Suppressor macrophage (primary cell): Measurements from ENCODE around the gene TRPM3.

ENCODE experiments used
- DNase-seq, 4 experiments: peaks; one replicate each; pipeline ENCODE4 v3.0.0-alpha.2; 2020 to 2022

The TRPM3 gene

DNA sequence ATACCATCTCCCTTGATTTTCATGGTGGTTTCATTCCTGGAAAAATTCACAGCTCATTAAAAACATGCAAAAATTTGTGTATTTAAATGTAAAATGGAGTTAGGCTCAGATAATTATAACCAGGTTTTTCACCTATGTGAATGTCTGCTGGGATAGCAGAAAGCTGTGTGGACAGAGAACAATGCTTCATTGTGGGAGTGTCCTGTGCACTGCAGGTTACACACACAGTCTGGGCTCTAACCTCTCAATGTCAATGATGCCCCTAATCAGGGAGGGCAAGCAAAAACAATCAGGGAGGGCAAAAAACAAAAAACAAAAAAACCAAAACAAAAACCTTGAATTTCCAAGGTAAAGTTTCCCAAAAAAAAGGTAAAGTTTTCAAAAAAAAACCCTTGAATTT is 548.1 kb downstream of the TRPM3 start:
- no peak for DNase-seq

DNA sequence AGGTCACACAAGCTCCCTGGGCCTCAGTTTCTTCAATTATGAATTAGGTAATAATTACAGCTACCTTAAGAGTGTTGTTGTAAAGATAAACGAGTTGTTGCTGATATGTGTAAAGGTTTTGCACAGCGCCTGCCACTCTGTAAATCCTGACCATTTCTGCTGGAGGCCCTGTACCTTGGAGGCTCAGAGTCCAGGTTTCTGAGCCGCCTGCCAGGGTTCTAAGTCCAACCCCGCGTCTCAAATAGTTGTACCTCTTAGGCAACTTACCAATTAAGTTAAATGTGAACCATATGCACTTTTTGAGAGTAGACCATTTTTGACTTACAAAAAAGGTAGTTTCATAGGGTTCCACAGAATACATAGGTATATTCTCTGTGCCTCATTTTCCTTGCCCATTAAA is 550.2 kb downstream of the TRPM3 start:
- no peak for DNase-seq

DNA sequence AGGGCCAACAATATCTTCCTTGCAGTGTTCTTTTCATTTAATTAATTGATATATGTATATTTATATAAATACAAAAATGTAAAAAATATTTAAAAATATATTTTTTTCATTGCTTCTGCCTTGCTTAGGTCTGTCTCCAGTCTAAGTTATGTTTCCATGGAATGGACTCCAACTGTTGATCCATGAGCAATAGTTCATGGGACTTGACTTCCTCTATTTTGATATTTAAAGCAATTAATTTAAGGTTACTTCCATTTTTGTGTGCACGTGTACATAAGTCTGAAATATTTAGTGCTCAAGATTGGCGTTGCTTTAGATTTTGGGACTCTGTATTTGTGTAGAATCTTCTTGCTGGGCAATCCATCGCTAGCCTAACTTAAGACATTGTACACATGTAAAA is 551.6 kb downstream of the TRPM3 start:
- DNase-seq, result peak in 2 of 4 experiments; percentile 63 to 78

DNA sequence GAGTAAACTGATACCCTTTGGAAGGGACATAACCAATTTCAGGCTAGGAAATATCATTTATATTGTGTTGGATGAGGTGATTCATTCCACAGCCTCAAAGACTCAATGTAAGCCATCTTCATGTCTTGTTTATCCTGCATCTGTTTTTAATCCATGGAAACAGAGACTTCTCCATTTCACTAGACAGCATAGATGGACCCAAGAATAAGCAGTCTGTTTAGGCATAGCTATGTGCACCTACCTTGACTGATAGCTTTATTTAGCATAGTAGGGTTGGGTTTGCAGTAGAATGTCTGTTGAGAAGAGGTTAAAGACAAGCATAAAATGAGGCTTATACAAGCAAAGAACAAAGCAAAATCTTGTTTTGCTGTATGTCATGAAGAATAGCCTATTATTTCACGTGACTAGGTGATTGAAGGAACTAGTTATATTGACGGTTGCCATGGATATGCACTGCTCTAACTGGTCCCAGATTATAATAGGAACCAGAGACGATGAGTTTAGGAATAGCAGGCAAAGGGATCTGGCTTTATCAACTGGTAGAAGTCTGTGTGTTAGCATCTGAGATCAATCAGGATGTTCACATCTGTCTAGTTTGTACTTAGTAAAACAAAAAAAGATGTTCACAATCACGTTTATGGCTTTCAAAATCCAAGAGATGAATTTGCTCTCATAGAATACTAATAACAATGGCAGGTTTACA is 552.2 kb downstream of the TRPM3 start:
- DNase-seq, result peak in 2 of 4 experiments; percentile 62 to 84

DNA sequence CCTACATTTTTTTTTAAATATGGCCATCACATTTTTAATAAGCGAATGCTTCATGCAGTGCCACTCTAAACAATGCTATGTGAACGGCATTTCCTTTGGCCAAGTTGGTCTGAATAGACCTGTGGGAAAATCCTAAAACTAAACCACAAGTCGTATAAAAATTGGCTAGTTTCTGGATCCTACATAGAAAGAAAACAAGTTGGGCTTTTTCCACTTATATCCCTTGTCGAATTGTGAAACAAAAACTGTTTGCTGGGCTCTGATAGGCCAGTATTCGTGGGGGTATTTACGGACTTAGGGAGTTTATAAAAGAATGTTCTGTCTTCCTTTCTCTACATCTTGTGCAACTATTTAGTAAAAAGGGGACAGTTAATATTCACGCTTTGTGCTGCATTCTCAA is 553.9 kb downstream of the TRPM3 start:
- no peak for DNase-seq

DNA sequence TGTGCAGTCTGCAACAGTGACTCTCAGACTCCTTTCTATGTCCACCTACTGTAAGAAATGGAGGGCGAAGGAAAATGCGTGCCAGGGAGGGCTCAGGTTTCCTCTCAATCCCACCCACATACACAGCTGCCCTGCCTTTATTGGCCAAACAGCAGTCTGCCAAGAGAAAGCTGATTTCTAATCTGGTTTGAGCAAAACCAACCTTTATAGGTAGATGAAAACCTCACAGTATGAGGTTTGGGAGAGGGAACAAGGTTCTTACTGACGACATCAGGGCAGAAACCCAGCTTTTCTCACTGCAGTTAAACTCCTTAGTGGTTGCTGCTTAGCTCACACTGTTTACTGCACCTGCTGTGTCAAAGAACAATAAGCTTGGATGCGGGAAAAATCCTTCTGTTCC is 554.7 kb downstream of the TRPM3 start:
- no peak for DNase-seq

DNA sequence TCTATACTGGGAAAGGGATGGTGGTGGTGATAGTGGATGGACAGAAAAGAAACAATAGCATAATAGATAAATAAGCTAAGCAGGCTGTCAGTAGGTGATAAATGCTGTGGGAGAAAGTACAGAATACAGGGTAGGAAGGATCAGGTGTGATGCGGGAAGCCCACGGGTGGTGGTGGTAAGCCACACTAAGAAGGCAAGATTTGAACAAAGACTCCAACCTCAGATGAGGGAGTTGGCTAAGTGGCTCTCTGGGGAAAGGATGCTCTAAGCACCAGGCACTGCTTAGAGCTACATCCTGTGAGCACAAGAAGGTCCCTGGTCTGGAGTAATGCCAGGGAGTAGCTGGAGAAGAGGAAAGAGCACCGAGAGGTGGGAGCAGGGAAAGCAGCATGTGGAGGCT is 555.4 kb downstream of the TRPM3 start:
- DNase-seq, result no peak

DNA sequence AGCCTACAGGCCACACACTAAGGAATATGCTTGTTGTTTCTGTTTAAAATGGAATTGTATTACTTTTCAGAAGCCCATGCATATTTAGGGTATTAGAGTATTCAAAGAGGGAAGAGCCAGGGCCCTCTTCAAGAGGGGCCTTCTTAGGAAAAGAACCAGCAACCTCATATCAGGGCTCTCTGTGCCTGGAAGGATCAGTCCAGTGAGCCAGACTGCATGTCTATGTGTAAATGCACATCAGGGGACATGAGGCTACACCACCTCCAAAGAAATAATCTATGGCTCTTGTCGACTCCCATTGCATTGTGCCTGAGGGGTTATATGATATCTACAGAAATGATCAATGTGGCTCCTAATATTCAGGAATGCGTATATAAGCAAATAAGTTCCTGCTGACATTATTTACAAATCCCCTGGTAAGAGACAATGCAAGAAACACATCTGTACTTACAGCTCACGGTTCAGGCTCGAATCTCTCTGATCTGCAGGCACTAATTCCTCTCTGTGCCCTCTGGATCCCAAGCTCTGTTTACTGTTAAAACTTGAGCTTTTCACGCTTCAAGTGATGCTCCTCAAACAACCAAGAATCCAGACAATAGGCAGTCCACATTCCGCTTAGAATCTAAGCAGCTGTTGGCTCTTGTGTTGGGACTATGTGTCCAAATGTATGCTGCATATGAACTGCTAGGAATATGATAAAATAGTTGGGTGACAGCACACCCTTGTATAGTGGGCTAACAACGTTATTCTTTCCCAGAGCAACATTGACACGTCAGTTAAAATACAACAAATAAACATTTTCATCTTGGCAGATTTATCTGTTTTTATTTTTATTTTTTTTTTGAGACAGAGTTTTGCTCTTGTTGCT is 556.7 kb downstream of the TRPM3 start:
- DNase-seq, result no peak

DNA sequence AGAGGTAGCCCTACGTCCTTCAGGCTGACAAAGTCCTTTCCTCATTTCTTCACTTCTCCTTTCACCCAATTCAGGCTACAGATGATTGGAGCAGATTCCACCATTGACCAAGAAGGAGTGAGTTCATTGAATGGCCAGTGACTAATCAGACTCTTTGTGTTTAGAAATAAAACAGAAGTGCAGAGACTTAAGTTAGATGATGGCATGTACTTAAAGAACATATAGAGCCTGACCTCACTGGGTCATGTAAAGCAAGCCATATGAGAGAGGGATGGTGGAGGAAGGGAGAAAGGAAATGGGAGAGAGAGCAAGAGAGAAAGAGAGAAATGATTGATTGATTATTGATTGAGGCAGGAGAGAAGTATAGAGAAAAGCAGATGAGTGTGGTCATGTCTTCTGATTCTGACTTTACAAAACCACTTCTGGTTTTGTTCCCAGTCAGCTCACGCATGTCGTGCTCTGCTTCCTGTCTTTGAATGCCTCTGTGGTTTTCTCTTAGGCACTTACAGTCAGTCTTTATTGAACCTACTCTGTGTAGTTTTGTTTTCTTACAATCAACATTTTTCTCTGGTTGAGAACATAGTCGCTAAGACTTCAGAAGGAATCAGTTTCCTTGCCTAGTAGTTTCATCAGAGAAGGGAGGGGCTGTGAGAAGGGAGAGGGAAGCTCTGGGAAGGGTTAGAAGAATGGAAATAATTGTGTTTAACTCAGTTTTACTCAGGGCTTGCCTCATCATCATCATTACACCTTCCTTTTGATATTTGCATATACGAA is 557.8 kb downstream of the TRPM3 start:
- peak; percentile 78 to 96 (median 89) for DNase-seq

DNA sequence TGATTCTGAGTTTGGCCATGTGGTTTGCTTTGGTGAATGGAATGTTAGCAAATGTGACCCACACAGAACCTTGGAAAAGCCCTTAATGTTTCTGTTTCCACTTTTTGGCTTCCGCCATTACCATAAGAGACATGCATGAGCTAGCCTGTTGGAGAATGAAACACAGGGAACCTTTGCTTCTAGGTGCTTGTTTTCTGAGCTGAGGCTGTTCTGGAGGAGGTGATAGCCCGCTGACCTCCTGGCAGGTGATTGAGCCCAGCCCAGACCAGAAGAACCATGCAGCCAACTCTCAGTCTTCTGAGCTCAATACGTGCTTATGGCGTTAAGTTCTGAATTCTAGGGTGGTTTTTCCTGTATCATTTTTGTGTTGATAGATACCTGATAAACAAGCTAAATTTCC is 558.4 kb downstream of the TRPM3 start:
- DNase-seq, result no peak

DNA sequence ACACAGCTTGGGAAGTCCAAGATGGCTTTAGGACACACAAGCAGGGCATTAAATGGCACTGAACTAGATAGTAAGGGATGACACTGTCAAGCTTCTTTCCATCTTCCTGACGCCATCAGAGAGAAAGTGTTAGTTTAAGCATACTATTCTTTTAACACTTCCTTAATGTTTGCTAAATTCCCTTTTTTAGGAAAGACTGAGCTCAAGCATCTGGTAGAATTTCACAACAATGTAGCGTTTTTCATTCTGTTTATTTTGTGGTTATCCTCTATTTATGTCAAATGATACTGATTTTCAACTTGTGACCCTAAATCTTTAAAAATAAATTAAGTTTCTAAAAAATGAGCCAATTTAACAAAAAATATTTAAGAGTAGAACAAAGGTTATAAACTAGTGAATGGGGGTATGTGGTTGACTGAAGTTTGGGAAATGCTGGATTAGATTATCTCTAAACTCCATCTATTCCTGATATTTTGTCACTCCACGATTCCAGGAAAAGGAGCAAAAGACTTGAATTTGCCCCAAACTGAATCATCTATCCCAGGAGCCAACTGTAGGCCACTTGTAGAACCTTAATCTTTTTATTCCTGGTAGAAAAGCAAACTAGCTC is 559.5 kb downstream of the TRPM3 start:
- peak in 3 of 4 experiments; percentile 33 to 76 (median 68) for DNase-seq

DNA sequence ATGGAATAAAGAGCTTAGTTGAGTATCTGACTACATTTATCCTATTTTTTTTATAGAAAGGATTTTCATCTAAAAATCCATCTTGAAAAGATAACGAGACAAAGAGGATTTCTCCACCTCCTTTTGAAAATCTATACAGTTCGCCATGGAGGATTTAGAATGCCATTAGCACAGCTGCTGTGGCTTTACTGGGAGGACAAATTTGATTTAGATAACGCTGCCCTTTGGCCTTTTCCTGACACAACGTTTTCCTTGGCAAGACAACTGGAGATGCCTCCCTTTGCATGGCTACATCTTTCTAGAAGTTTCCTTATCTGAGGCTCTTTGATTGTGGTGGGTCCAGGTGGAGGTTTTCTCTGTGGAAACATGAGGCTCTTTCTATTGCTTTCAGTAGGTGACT is 560.3 kb downstream of the TRPM3 start:
- DNase-seq, result no peak

DNA sequence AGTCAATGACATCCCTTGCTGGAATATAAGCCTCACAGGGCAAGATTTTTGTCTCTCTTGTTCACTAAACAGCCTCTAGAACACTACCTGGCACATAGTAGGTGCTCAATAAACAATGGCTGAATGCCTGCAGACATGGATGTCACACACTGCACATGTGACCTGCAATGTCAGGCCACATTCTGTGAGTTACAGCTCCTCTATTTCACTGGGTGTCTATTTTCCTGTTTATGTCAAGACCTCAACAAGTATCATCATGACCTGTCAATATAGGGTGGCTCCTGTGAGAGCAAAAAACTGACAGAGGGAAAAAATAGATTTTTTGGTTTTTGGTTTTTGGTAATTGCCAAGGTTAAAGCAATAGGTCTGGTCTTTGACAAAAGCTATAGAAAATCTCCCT is 562.3 kb downstream of the TRPM3 start:
- DNase-seq, result no peak

DNA sequence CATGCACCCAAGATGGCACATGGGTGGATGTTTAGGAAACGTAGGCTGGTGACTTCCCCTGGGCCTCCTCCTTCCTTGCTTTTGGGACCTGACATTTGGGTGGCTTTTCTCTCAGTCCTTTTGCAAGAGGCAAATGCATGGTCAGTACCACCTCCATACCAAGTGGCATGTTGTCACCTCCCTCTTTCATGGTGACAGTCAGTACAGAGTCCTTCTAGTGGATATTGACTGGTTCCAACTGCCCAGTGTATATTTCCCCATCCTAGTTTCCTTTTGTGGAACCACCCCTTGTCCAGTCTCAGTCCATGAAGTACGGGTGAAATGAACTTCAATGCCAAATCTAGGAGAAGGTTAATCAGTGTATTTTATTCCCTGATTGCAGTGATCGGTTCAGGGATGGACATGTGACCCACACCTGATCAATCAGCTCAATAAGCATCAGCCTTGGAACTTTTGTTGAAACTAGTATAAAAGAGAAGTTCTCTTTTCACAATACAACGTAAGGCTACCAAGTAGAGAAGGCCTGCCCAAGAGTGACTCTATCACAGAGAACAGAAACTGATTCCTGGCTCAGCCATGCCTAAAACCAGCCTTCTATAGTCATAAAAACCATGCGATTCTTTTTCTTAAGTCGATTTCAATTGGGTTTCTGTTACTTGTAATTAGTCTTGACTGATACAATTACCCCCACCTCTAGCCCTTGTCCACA is 563.6 kb downstream of the TRPM3 start:
- DNase-seq, result peak; percentile 37 to 71 (median 60)

DNA sequence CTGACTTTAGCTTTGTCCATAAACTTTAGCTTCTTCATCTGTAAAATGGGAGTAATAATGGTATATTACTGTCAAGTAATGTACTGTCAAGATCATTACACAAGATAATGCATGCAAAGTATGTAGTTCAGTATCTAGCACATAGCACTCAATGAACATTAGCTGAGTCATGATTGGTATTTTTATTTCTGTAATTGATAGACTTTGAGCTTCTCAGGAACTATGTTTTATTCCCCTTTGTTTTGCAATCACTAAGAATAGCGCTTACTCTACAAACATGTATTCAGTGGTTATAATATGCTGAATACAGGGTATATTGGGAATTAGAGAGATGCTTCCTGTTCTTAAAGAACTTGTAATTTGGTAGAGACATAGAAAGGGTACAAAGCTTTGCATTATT is 564.6 kb downstream of the TRPM3 start:
- peak in 2 of 4 experiments; percentile 39 to 56 for DNase-seq

DNA sequence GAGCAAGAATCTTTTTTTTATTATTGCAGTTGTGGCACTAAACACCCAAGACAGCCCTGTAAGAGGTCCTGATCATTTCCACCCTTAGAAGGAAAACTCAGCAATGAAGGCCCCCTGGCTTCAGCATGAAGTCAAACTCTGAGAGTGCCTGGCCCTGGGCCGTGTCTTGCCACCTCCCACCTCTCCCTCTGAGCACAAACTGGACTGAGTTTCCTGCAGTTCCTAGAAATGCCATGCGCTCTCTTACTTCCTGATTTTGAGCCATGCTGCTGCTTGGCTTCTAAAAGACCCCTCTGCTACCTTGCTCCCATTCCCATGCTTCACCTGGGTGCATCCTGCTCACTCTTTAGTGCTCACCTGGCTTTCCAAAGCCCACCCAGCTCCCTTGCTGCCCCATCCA is 566.5 kb downstream of the TRPM3 start:
- peak; percentile 46 to 73 (median 72) for DNase-seq

DNA sequence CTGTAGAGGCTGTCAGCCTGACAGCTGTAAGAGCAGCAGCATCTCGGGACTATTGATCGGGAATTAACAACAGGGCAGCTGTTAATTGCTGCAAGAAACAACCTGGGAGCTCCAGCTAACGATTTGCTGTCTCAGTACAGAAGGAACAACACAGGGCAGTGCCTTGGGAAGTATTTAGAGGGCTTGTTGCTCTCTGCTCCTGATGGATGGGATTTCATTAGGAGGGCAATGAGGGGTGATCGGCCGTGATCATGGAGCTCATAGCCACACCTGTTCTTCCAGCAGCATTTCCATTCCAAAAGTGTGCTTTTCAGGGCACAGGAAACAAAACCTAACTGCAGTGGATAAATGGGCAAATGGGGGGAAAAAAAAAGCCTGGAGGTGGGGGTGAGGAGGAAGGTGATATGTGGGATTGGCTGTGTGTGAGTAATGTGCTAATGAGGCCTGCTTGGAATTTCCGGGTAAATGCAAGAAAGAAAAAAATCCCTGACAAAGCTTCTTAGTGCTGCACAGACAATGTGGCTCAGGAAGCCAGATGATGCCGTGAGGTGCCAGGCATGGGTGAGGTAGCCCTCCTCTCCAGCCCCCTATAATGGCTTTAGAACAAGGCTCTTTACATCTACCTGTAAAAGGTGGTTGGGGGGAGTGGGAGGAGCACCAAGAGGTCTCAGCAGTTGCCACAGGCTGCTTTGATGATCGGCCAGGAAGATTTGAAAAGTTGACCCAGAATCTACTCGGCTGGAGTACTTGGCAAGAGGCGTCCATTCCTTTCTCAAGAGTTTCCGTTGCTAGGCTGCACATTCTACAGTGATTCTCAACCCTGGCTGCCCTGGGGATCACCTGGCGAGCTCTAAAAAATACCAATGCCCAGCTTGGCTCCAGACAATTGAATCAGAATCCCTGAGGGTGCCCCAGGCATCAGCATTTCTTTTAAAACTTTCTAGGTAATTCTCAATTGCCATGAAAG is 567.4 kb downstream of the TRPM3 start:
- no peak for DNase-seq

DNA sequence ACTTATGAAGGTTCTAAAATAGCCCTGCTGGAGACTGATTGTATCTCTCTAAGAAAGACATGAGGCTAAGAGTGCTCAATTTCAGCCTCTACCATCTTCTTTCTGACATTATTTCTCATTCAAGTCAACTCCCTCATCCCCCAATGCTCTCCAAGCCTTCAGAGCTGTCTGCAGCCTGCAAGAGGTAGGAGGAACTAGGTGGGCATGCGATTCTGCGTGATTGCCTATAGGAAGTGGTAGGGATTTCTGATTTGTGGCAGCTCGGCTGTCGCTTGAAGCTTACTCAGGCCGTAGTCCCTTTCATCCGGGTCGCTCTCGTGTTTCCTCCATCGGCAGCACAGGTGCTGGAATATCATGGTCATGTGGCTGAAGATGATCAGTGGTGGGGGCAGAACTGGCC is 568.9 kb downstream of the TRPM3 start:
- peak in 1 of 4 experiments; percentile 17 for DNase-seq

DNA sequence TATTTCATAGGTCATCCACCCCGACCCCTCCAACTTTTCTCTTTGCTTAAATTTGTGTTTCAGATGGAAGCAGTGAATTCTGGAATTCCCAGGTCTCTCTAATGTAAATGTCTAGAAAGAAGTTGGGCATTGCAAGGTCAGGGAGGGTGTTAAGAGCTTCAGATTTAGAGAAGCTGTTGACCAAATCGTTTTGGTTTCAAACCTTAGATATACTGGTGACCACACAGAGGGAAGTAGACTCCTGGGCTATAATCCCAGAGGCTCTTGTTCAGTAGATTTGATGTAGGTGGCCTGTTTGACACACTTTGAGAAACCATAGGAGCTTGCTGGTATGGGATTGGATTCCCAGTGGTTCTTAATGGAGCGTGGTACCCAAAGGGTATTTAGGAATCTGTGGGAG is 569.6 kb downstream of the TRPM3 start:
- DNase-seq, result peak; percentile 28 to 58 (median 48)

DNA sequence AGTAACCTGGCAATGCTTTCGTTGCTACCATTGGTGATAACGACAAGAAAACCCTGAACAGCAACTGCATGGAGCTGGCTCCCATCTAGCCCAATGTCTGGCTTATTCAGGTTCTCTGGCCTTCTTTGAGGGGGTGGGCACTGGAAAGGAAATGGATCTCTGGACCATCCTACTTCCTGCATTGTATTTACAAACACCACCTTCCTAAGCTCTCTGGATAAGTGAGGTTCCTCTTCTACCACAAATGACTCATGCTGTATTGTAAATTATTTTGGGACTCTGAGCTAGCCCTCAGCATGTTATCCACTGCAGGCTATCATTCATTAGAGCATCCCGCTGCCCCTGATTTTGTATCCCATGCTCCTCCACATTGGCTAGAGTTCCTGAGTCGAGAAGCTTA is 570.0 kb downstream of the TRPM3 start:
- DNase-seq, result peak; percentile 37 to 82 (median 60)

DNA sequence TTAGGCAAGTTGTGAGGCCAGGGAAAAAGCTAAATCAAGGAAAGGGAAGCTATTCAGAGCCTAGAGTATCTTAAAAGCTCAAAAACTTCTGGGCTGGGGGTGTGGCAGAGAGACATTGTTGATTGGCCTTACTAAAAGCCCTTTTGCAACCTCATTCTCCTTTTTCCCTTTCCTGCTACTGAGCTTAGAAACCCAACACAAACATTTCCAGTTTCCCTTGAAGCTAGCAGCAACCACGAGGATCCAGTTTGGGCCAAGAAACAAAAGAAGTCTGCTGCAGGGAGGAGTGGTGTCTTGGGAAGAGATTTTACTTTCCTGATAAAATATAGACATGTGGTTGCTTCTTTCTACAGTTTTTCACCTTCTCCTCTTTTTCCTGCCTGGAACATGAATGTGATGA is 571.5 kb downstream of the TRPM3 start:
- peak in 3 of 4 experiments; percentile 29 to 48 (median 43) for DNase-seq
